ENCODE results near the gene RGP1.

- TF ChIP-seq POLR2A (IDR thresholded peaks at IDR 0.05) (no peak), CTCF (IDR thresholded peaks at IDR 0.05) (no peak)
These were observed 38.1 kb upstream of the RGP1 start for GRCh38 chr9:35710818-35711500.

Data from adrenal gland (tissue), 5 donors.